Liver (tissue), 9 donors: Measurements from ENCODE around the gene TMEM135. TPM values are rescaled to one million over a fixed set of nuclear protein-coding genes. Genes with fewer than 3 reads are reported as not detected.

Experiments
- DNase-seq: peaks from one replicate; pipeline ENCODE4 v3.0.0-alpha.2; 2017; ENCODE audit warnings: low spot score
- H3K27ac ChIP-seq, 2 donors: one replicate each; pipeline ENCODE4 v1.7.0; 2013; ENCODE audit warnings: inconsistent platforms in 2 of 2, low read length in 2 of 2, control low read depth in 1 of 2, low read depth in 1 of 2, mild to moderate bottlenecking in 1 of 2
- H3K27me3 ChIP-seq, 4 donors: one replicate each; pipeline versions ENCODE4 v1.6.1 to v1.7.0; 2013; ENCODE audit warnings: low read length in 3 of 4, inconsistent platforms in 1 of 4, mild to moderate bottlenecking in 1 of 4, moderate library complexity in 1 of 4; ENCODE audit not compliant: control insufficient read depth in 4 of 4, insufficient read depth in 4 of 4
- H3K36me3 ChIP-seq, 4 donors: one replicate each; pipeline versions ENCODE4 v1.6.1 to v1.7.0; 2013; ENCODE audit warnings: low read length in 3 of 4, mild to moderate bottlenecking in 3 of 4, low read depth in 1 of 4, moderate library complexity in 1 of 4; ENCODE audit not compliant: control insufficient read depth in 4 of 4, insufficient read depth in 3 of 4
- H3K4me1 ChIP-seq, 4 donors: one replicate each; pipeline versions ENCODE4 v1.6.1 to v1.7.0; 2013; ENCODE audit warnings: low read length in 3 of 4, mild to moderate bottlenecking in 3 of 4, moderate library complexity in 1 of 4; ENCODE audit not compliant: control insufficient read depth in 4 of 4, insufficient read depth in 4 of 4
- H3K4me3 ChIP-seq, 3 donors: one replicate each; pipeline versions ENCODE4 v1.6.1 to v1.7.0; 2013; ENCODE audit warnings: low read length in 3 of 3, control low read depth in 1 of 3, low read depth in 1 of 3, mild to moderate bottlenecking in 1 of 3
- H3K9ac ChIP-seq, 2 donors: one replicate each; pipeline ENCODE4 v1.7.0; 2013; ENCODE audit warnings: low read length in 2 of 2, mild to moderate bottlenecking in 2 of 2, moderate library complexity in 2 of 2, control low read depth in 1 of 2, low read depth in 1 of 2
- H3K9me3 ChIP-seq, 4 donors: one replicate each; pipeline versions ENCODE4 v1.6.1 to v1.7.0; 2013; ENCODE audit warnings: low read length in 3 of 4; ENCODE audit not compliant: control insufficient read depth in 4 of 4
- EGR1 ChIP-seq, 2 donors: IDR thresholded peaks; 2 replicates each; pipeline ENCODE4 v1.6.1; 2016 to 2018; ENCODE audit warnings: antibody characterized with exemption in 2 of 2, low read depth in 2 of 2
- FOXA1 ChIP-seq: IDR thresholded peaks from 2 replicates; pipeline ENCODE4 v1.6.1; 2016; ENCODE audit warnings: antibody characterized with exemption
- FOXA2 ChIP-seq: IDR thresholded peaks from 2 replicates; pipeline ENCODE4 v1.6.1; 2016; ENCODE audit warnings: antibody characterized with exemption
- GABPA ChIP-seq, 2 donors: IDR thresholded peaks in 1 of 2; conservative IDR thresholded peaks in 1 of 2; 2 replicates each; pipeline ENCODE4 v1.6.1; 2016; ENCODE audit warnings: antibody characterized with exemption in 2 of 2, mild to moderate bottlenecking in 1 of 2, moderate library complexity in 1 of 2
- HNF4A ChIP-seq, 2 donors: conservative IDR thresholded peaks; 2 replicates each; pipeline ENCODE4 v1.6.1; 2016; ENCODE audit warnings: antibody characterized with exemption in 2 of 2, mild to moderate bottlenecking in 2 of 2
- HNF4G ChIP-seq: IDR thresholded peaks from 2 replicates; pipeline ENCODE4 v1.6.1; 2016; ENCODE audit warnings: antibody characterized with exemption
- JUND ChIP-seq, 2 donors: IDR thresholded peaks; 2 replicates each; pipeline ENCODE4 v1.6.1; 2016; ENCODE audit warnings: antibody characterized with exemption in 2 of 2
- NR2F2 ChIP-seq: IDR thresholded peaks from 2 replicates; pipeline ENCODE4 v1.6.1; 2016; ENCODE audit warnings: antibody characterized with exemption
- RAD21 ChIP-seq, 2 donors: IDR thresholded peaks; 2 replicates each; pipeline ENCODE4 v1.6.1; 2016; ENCODE audit warnings: antibody characterized with exemption in 2 of 2, mild to moderate bottlenecking in 2 of 2
- RXRA ChIP-seq, 2 donors: IDR thresholded peaks; 2 replicates each; pipeline ENCODE4 v1.6.1; 2017 to 2018; ENCODE audit warnings: antibody characterized with exemption in 2 of 2, mild to moderate bottlenecking in 1 of 2
- SP1 ChIP-seq: IDR thresholded peaks from 2 replicates; pipeline ENCODE4 v1.6.1; 2018; ENCODE audit warnings: antibody characterized with exemption, mild to moderate bottlenecking
- TAF1 ChIP-seq: conservative IDR thresholded peaks from 2 replicates; pipeline ENCODE4 v1.6.1; 2016; ENCODE audit warnings: antibody characterized with exemption, mild to moderate bottlenecking
- YY1 ChIP-seq: IDR thresholded peaks from 2 replicates; pipeline ENCODE4 v1.6.1; 2016; ENCODE audit warnings: antibody characterized with exemption, mild to moderate bottlenecking
- WGBS: extraction: QIAGEN DNeasy Blood & Tissue Kit; methylation state at CpG from one replicate; pipeline ENCODE4 v1.1.7; 2013; 5-methylcytosine and 5-hydroxymethylcytosine counted together
- polyA plus RNA-seq, 2 donors: library from polyadenylated mRNA; stranded (reverse) in 1 of 2; unstranded in 1 of 2; fragments of 200-250 nt in 1 of 2; fragments of >200 nt in 1 of 2; fragmentation: Nextera tagmentation in 1 of 2; extraction: Ambion mirVana in 1 of 2; gene quantifications; one replicate each; pipeline versions ENCODE4 v1.2.1 to v1.2.3, GENCODE V29; 2013 to 2015
- total RNA-seq, 2 donors: library from RNA; depleted of rRNA; stranded (reverse); fragments of >200 nt; gene quantifications; one replicate each; pipeline ENCODE4 v1.2.3, GENCODE V29; 2014
- TF ChIP-seq, protein P1 (sequence below): IDR thresholded peaks from 2 replicates; pipeline ENCODE4 v1.6.1; 2016; ENCODE audit warnings: antibody characterized with exemption
- TF ChIP-seq, protein P2 (sequence below): IDR thresholded peaks from 2 replicates; pipeline ENCODE4 v1.6.1; 2016; ENCODE audit warnings: antibody characterized with exemption
- TF ChIP-seq, protein P3 (sequence below): fragments of 150-350 bp; IDR thresholded peaks from 2 replicates; pipeline ENCODE4 v1.5.1; 2017; ENCODE audit warnings: improper control_type of control experiment, low read depth, low read length; ENCODE audit not compliant: missing input control
- TF ChIP-seq, protein P4 (sequence below): IDR thresholded peaks from 2 replicates; pipeline ENCODE4 v1.6.1; 2016; ENCODE audit warnings: antibody characterized with exemption, mild to moderate bottlenecking
- TF ChIP-seq, protein P5 (sequence below): IDR thresholded peaks from 2 replicates; pipeline ENCODE4 v1.6.1; 2016; ENCODE audit warnings: antibody characterized with exemption
- donor health status: healthy.
- donor health status: healthy.
- donor health status: healthy.
- donor health status: healthy.
- donor health status: healthy.

Gene TMEM135
- total and polyA plus RNA-seq, 4 donors, result 10.0 to 38.9 (median 23.5) TPM

DNA sequence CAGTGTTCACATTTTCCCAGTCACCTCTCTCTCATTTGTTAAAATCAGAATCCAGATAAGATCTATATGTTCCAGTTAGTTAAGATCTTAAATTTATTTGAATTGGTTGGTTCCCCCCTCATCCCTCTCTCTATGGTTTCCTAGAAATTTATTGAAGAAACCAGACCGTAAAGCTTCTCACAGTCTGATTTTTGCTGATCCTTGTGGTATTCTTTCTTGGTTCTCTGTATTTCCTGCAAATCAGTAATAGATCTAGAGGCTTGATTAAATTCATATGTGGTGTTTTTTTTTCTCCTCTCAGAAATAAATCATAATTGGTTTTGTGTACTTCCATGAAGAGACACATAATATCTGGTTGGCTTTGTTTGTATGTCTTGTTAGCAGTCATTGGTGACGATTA lies 147.5 kb downstream of the TMEM135 start:
- peaks cover 0 to 2% (median 0%) of the 10 kb centered on the region in 4 donors for H3K36me3 ChIP-seq
- WGBS, result 96% methylated on average over 2 of the region's 2 CpGs
- no peak overlapping the region for H3K4me3 ChIP-seq

More for the DNA sequence above, 147.5 kb downstream of the TMEM135 start:
- Histone ChIP-seq H3K9me3 (no peaks in the 10 kb centered on the region), H3K27me3 (no peaks in the 10 kb centered on the region), H3K4me1 (no peaks in the 10 kb centered on the region), H3K27ac (no peak overlapping the region), H3K9ac (no peak overlapping the region)
- no peak for DNase-seq
- TF ChIP-seq, protein P1, sequence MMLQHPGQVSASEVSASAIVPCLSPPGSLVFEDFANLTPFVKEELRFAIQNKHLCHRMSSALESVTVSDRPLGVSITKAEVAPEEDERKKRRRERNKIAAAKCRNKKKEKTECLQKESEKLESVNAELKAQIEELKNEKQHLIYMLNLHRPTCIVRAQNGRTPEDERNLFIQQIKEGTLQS, result no peak
- TF ChIP-seq HNF4G (no peak), HNF4A (conservative IDR thresholded peaks at IDR 0.05) (no peak), SP1 (no peak), YY1 (no peak), TAF1 (no peak), JUND (IDR thresholded peaks at IDR 0.05) (no peak), FOXA1 (no peak), EGR1 (IDR thresholded peaks at IDR 0.05; ENCODE audit: low read depth in 2 of 2) (no peak), NR2F2 (no peak), GABPA (IDR thresholded peaks at IDR 0.05 in 1 of 2, conservative IDR thresholded peaks at IDR 0.05 in 1 of 2) (no peak), FOXA2 (no peak), RXRA (IDR thresholded peaks at IDR 0.05) (no peak), RAD21 (IDR thresholded peaks at IDR 0.05) (no peak)
- TF ChIP-seq, protein P2, sequence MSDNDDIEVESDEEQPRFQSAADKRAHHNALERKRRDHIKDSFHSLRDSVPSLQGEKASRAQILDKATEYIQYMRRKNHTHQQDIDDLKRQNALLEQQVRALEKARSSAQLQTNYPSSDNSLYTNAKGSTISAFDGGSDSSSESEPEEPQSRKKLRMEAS, result no peak
- TF ChIP-seq, protein P3, sequence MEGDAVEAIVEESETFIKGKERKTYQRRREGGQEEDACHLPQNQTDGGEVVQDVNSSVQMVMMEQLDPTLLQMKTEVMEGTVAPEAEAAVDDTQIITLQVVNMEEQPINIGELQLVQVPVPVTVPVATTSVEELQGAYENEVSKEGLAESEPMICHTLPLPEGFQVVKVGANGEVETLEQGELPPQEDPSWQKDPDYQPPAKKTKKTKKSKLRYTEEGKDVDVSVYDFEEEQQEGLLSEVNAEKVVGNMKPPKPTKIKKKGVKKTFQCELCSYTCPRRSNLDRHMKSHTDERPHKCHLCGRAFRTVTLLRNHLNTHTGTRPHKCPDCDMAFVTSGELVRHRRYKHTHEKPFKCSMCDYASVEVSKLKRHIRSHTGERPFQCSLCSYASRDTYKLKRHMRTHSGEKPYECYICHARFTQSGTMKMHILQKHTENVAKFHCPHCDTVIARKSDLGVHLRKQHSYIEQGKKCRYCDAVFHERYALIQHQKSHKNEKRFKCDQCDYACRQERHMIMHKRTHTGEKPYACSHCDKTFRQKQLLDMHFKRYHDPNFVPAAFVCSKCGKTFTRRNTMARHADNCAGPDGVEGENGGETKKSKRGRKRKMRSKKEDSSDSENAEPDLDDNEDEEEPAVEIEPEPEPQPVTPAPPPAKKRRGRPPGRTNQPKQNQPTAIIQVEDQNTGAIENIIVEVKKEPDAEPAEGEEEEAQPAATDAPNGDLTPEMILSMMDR, result no peak
- TF ChIP-seq, protein P4, sequence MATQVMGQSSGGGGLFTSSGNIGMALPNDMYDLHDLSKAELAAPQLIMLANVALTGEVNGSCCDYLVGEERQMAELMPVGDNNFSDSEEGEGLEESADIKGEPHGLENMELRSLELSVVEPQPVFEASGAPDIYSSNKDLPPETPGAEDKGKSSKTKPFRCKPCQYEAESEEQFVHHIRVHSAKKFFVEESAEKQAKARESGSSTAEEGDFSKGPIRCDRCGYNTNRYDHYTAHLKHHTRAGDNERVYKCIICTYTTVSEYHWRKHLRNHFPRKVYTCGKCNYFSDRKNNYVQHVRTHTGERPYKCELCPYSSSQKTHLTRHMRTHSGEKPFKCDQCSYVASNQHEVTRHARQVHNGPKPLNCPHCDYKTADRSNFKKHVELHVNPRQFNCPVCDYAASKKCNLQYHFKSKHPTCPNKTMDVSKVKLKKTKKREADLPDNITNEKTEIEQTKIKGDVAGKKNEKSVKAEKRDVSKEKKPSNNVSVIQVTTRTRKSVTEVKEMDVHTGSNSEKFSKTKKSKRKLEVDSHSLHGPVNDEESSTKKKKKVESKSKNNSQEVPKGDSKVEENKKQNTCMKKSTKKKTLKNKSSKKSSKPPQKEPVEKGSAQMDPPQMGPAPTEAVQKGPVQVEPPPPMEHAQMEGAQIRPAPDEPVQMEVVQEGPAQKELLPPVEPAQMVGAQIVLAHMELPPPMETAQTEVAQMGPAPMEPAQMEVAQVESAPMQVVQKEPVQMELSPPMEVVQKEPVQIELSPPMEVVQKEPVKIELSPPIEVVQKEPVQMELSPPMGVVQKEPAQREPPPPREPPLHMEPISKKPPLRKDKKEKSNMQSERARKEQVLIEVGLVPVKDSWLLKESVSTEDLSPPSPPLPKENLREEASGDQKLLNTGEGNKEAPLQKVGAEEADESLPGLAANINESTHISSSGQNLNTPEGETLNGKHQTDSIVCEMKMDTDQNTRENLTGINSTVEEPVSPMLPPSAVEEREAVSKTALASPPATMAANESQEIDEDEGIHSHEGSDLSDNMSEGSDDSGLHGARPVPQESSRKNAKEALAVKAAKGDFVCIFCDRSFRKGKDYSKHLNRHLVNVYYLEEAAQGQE, result no peak
- TF ChIP-seq, protein P5, sequence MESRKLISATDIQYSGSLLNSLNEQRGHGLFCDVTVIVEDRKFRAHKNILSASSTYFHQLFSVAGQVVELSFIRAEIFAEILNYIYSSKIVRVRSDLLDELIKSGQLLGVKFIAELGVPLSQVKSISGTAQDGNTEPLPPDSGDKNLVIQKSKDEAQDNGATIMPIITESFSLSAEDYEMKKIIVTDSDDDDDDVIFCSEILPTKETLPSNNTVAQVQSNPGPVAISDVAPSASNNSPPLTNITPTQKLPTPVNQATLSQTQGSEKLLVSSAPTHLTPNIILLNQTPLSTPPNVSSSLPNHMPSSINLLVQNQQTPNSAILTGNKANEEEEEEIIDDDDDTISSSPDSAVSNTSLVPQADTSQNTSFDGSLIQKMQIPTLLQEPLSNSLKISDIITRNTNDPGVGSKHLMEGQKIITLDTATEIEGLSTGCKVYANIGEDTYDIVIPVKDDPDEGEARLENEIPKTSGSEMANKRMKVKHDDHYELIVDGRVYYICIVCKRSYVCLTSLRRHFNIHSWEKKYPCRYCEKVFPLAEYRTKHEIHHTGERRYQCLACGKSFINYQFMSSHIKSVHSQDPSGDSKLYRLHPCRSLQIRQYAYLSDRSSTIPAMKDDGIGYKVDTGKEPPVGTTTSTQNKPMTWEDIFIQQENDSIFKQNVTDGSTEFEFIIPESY, result no peak
